ENCODE measurements around the gene CD81. TPM values are rescaled to one million over a fixed set of nuclear protein-coding genes. Genes with fewer than 3 reads are reported as not detected.

Gene CD81
- total RNA-seq, 1 experiment from 2014 or later = 296 TPM

DNA sequence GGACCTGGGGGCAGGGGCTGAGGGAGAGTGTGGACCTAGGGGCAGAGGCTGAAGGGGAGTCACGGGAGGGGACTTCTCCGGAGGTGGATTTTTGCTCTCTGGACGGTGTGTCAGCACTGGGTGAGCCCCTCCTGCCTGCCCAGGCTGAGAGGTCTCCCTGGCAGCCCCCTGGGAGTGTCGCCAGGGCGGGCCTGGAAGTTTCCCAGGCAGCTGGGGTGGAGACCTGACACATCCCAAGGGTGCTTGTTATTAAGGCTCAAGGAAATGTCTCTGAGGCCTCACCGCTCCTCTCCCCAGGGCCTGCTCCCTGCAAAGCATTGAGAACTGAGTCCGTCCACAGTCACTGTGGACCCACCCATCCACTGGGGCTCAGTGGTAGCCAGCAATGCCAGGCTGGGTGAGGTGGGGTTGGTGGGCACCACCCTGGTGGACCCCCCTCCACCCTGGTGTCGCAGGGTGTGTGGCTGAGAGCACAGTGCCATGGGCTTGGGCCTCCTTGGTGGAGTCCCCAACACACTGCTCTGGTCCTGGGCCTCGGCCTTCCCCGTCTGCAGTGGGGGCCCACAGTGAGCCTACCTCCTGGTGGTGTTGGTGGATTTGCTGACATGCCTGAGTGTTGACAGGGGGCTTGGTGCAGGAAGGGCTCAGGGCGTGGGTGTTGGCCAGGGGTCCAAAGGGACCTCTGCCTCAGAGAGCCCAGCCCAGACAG is 2.5 kb downstream of the CD81 start:
- Histone ChIP-seq H3K4me2 (ENCODE audit: low read length) (no peak overlapping the region; the same call in 1 of the 2 replicates), H2AFZ (ENCODE audit: low read depth, low read length, poor library complexity, severe bottlenecking) (no peak overlapping the region), H3K4me3 (replicated peaks in 1 of 2; ENCODE audit: low read depth in 1 of 2, low read length in 2 of 2) (no peak overlapping the region), H4K20me1 (ENCODE audit: insufficient read depth) (peaks cover 14% of the 10 kb centered on the region; the same call in 1 of the 2 replicates), H3K27ac (ENCODE audit: low read depth, low read length) (peak overlapping the region; percentile 14; the same call in 1 of the 2 replicates), H3K4me1 (ENCODE audit: control insufficient read depth in 1 of 2, insufficient read depth in 2 of 2, low read length in 2 of 2) (peaks cover 14 to 63% of the 10 kb centered on the region in 2 experiments), H3K27me3 (ENCODE audit: insufficient read depth, low read length) (no peaks in the 10 kb centered on the region), H3K9ac (ENCODE audit: low read length) (no peak overlapping the region), H3K79me2 (ENCODE audit: insufficient read depth, low read length) (peaks cover 69% of the 10 kb centered on the region), H3K9me3 (ENCODE audit: control insufficient read depth in 1 of 2, insufficient read depth in 1 of 2, low read depth in 1 of 2, low read length in 2 of 2) (no peaks in the 10 kb centered on the region), H3K36me3 (ENCODE audit: control insufficient read depth in 1 of 2, insufficient read depth in 2 of 2, low read length in 2 of 2) (peaks cover 0 to 18% of the 10 kb centered on the region in 2 experiments; a peak in 1 of 4 replicates), H3K9me2 (ENCODE audit: insufficient read depth) (no peaks in the 10 kb centered on the region)
- ATAC-seq (no peak), DNase-seq (ENCODE audit: low read depth, low spot score) (no peak)
- BruUV-seq (replicated peaks) = no TSS peak
- TF ChIP-seq ELF1 (IDR thresholded peaks at IDR 0.05; ENCODE audit: borderline replicate concordance, low read depth) (no peak), EZH2 (IDR thresholded peaks at IDR 0.05) (no peak)
- CTCF ChIA-PET = no interaction called here
- POLR2A ChIA-PET = no interaction called here
- intact Hi-C loops (cut with micrococcal nuclease) = no loop called here
- RAD21 ChIA-PET (ENCODE audit: low non-redundant PET in 1 of 2, low total read pairs in 2 of 2, uncharacterized antibody in 2 of 2, unreplicated experiment in 2 of 2) = no interaction called here

DNA sequence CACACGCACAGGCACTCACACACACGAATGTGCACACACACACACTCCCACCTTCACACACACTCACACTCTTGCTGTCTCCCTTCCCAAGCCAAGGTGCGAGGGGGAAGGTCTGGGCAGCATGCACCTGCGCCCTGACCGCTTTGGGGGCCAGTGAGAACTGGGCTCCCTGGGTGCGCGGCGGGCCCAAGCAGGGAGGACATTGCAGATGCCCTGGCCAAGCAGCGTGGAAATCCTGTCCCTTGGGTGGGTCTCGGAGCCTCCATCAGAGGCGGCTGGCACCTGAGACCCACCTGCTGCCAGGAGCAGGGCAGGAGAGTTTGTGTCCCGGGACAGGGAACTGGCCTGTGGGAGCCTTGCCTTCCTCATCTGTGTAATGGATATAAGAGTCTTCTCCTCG is 3.3 kb downstream of the CD81 start:
- no peak for DNase-seq (ENCODE audit: low read depth, low spot score)
- H3K4me1 ChIP-seq (ENCODE audit: control insufficient read depth in 1 of 2, insufficient read depth in 2 of 2, low read length in 2 of 2) = peaks cover 15 to 61% of the 10 kb centered on the region in 2 experiments
- H3K9ac ChIP-seq (ENCODE audit: low read length) = no peak overlapping the region
- intact Hi-C loops (cut with micrococcal nuclease) = no loop called here
- ATAC-seq = no peak
- H3K4me3 ChIP-seq (replicated peaks in 1 of 2; ENCODE audit: low read depth in 1 of 2, low read length in 2 of 2) = no peak overlapping the region
- H3K27me3 ChIP-seq (ENCODE audit: insufficient read depth, low read length) = no peaks in the 10 kb centered on the region
- CTCF ChIA-PET = no interaction called here
- no peak overlapping the region for H3K4me2 ChIP-seq (ENCODE audit: low read length)
- peaks cover 77% of the 10 kb centered on the region for H3K79me2 ChIP-seq (ENCODE audit: insufficient read depth, low read length)
- H3K27ac ChIP-seq (ENCODE audit: low read depth, low read length) = no peak overlapping the region; the same call in 1 of the 2 replicates
- H2AFZ ChIP-seq (ENCODE audit: low read depth, low read length, poor library complexity, severe bottlenecking) = no peak overlapping the region
- peaks cover 18% of the 10 kb centered on the region; the same call in 1 of the 2 replicates for H4K20me1 ChIP-seq (ENCODE audit: insufficient read depth)
- H3K36me3 ChIP-seq (ENCODE audit: control insufficient read depth in 1 of 2, insufficient read depth in 2 of 2, low read length in 2 of 2) = peaks cover 2 to 18% of the 10 kb centered on the region in 2 experiments; a peak in 2 of 4 replicates
- POLR2A ChIA-PET = no interaction called here
- H3K9me2 ChIP-seq (ENCODE audit: insufficient read depth) = no peaks in the 10 kb centered on the region
- RAD21 ChIA-PET (ENCODE audit: low non-redundant PET in 1 of 2, low total read pairs in 2 of 2, uncharacterized antibody in 2 of 2, unreplicated experiment in 2 of 2) = no interaction called here
- BruUV-seq (replicated peaks) = no TSS peak
- H3K9me3 ChIP-seq (ENCODE audit: control insufficient read depth in 1 of 2, insufficient read depth in 1 of 2, low read depth in 1 of 2, low read length in 2 of 2) = no peaks in the 10 kb centered on the region
- TF ChIP-seq JUND (IDR thresholded peaks at IDR 0.05) (no peak), SP1 (IDR thresholded peaks at IDR 0.05; ENCODE audit: low read depth) (no peak), CEBPB (IDR thresholded peaks at IDR 0.05; ENCODE audit: low read depth) (no peak), POLR2AphosphoS5 (IDR thresholded peaks at IDR 0.05; ENCODE audit: low read depth, low read length) (no peak), EZH2phosphoT487 (IDR thresholded peaks at IDR 0.05; ENCODE audit: borderline replicate concordance) (no peak), ZNF274 (IDR thresholded peaks at IDR 0.05; ENCODE audit: low read depth, low read length) (no peak), SRF (IDR thresholded peaks at IDR 0.05; ENCODE audit: low read depth) (no peak), EZH2 (IDR thresholded peaks at IDR 0.05) (no peak), TCF7L2 (IDR thresholded peaks at IDR 0.05; ENCODE audit: borderline replicate concordance, extremely low read depth, insufficient read depth, insufficient read length) (no peak), POLR2A (IDR thresholded peaks at IDR 0.05; ENCODE audit: borderline replicate concordance, extremely low read depth, insufficient read depth, insufficient read length) (no peak), RAD21 (IDR thresholded peaks at IDR 0.05; ENCODE audit: low read depth) (no peak), YY1 (IDR thresholded peaks at IDR 0.05; ENCODE audit: extremely low read depth, insufficient replicate concordance, low read depth, low read length) (no peak), ZFX (IDR thresholded peaks at IDR 0.05) (no peak)
- TF ChIP-seq, protein P1, sequence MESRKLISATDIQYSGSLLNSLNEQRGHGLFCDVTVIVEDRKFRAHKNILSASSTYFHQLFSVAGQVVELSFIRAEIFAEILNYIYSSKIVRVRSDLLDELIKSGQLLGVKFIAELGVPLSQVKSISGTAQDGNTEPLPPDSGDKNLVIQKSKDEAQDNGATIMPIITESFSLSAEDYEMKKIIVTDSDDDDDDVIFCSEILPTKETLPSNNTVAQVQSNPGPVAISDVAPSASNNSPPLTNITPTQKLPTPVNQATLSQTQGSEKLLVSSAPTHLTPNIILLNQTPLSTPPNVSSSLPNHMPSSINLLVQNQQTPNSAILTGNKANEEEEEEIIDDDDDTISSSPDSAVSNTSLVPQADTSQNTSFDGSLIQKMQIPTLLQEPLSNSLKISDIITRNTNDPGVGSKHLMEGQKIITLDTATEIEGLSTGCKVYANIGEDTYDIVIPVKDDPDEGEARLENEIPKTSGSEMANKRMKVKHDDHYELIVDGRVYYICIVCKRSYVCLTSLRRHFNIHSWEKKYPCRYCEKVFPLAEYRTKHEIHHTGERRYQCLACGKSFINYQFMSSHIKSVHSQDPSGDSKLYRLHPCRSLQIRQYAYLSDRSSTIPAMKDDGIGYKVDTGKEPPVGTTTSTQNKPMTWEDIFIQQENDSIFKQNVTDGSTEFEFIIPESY (IDR thresholded peaks at IDR 0.05; ENCODE audit: extremely low read depth, insufficient replicate concordance, low read length) = no peak
- TF ChIP-seq, protein P2, sequence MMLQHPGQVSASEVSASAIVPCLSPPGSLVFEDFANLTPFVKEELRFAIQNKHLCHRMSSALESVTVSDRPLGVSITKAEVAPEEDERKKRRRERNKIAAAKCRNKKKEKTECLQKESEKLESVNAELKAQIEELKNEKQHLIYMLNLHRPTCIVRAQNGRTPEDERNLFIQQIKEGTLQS (IDR thresholded peaks at IDR 0.05) = no peak
- TF ChIP-seq, protein P3, sequence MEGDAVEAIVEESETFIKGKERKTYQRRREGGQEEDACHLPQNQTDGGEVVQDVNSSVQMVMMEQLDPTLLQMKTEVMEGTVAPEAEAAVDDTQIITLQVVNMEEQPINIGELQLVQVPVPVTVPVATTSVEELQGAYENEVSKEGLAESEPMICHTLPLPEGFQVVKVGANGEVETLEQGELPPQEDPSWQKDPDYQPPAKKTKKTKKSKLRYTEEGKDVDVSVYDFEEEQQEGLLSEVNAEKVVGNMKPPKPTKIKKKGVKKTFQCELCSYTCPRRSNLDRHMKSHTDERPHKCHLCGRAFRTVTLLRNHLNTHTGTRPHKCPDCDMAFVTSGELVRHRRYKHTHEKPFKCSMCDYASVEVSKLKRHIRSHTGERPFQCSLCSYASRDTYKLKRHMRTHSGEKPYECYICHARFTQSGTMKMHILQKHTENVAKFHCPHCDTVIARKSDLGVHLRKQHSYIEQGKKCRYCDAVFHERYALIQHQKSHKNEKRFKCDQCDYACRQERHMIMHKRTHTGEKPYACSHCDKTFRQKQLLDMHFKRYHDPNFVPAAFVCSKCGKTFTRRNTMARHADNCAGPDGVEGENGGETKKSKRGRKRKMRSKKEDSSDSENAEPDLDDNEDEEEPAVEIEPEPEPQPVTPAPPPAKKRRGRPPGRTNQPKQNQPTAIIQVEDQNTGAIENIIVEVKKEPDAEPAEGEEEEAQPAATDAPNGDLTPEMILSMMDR (IDR thresholded peaks at IDR 0.05 in 2 of 3, conservative IDR thresholded peaks at IDR 0.05 in 1 of 3; ENCODE audit: borderline replicate concordance in 1 of 3, insufficient read depth in 1 of 3, low read depth in 2 of 3, low read length in 2 of 3) = no peak

Data from HCT116 (cell line).